DMS 273 treated with DMSO at 0.1 percent for 48 hours (cell line): Measurements from ENCODE around the gene NLRP6.
"Not testable (repeated sequence)": the region's sequence is repeated elsewhere in the genome, so short reads cannot be mapped to it uniquely, and the experiment has no call there.

Experiments
- DNase-seq: peaks from one replicate; lab custom pipeline; 2025; lab: John Stamatoyannopoulos, UW

The NLRP6 gene

GRCh38 chr11:293852-294661 lies 15.8 kb downstream of the NLRP6 start:
- DNase-seq = no peak

- DNase-seq = no peak
Measured at GRCh38 chr11:294780-295179, 16.6 kb downstream of the NLRP6 start.

- DNase-seq = no peak
Measured at GRCh38 chr11:295351-296170, 17.4 kb downstream of the NLRP6 start.

GRCh38 chr11:296171-297050 lies 18.2 kb downstream of the NLRP6 start:
- DNase-seq = no peak

- DNase-seq = no peak
Measured at GRCh38 chr11:297051-297585, 18.9 kb downstream of the NLRP6 start.

- DNase-seq = no peak
Measured at GRCh38 chr11:297586-298405, 19.6 kb downstream of the NLRP6 start.

GRCh38 chr11:298406-299065 lies 20.3 kb downstream of the NLRP6 start:
- no peak for DNase-seq

GRCh38 chr11:299081-299891 lies 21.1 kb downstream of the NLRP6 start, which contains the start of gene IFITM5:
Gene IFITM5, minus strand, starts transcription at chr11:299526. Its CDS starts 36 bp downstream, at chr11:299490.
- DNase-seq = no peak

- DNase-seq = no peak
Measured at GRCh38 chr11:299951-300735, 21.9 kb downstream of the NLRP6 start.

GRCh38 chr11:303363-303762 lies 25.2 kb downstream of the NLRP6 start:
- DNase-seq = no peak

GRCh38 chr11:304061-304506 lies 25.9 kb downstream of the NLRP6 start:
- DNase-seq = no peak

- no peak for DNase-seq
Measured at GRCh38 chr11:304915-305843, 27.0 kb downstream of the NLRP6 start.

- no peak for DNase-seq
Measured at GRCh38 chr11:305844-306211, 27.6 kb downstream of the NLRP6 start.

GRCh38 chr11:306645-307371 lies 28.6 kb downstream of the NLRP6 start:
- DNase-seq = no peak

- not testable (repeated sequence) for DNase-seq
Measured at GRCh38 chr11:307766-308708, 29.8 kb downstream of the NLRP6 start, which contains the start of gene IFITM2. Gene IFITM2, plus strand, starts transcription at chr11:307816. Its CDS starts 377 bp downstream, at chr11:308193.
